Activated naive CD4-positive, alpha-beta T cell treated with anti-CD3 and anti-CD28 coated beads for 36 hours (primary cell): Measurements from ENCODE around the gene OTOL1. TPM values are rescaled to one million over a fixed set of nuclear protein-coding genes. Genes with fewer than 3 reads are reported as not detected.

Experiments
- CTCF ChIA-PET: fragments of 350-600 bp; sonication (Branson Sonifier 250); formaldehyde crosslinking; loops from one replicate; lab custom pipeline; 2021; ENCODE audit warnings: antibody characterized with exemption; lab: Charles Lee
- DNase-seq: peaks from one replicate; pipeline ENCODE4 v3.0.0-alpha.2; 2020
- H3K27ac Mint-ChIP-seq: one replicate; pipeline ENCODE4 v1.8.0; 2021; ENCODE audit warnings: mild to moderate bottlenecking, mixed read lengths
- H3K27me3 Mint-ChIP-seq: one replicate; pipeline ENCODE4 v1.8.0; 2021; ENCODE audit warnings: low read depth, mixed read lengths
- H3K36me3 Mint-ChIP-seq: one replicate; pipeline ENCODE4 v1.8.0; 2021; ENCODE audit warnings: low read depth, mixed read lengths
- H3K4me1 Mint-ChIP-seq: one replicate; pipeline ENCODE4 v1.8.0; 2021; ENCODE audit warnings: low read depth, mixed read lengths
- H3K4me3 Mint-ChIP-seq: one replicate; pipeline ENCODE4 v1.8.0; 2021; ENCODE audit warnings: mild to moderate bottlenecking, moderate library complexity, mixed read lengths
- H3K9me3 Mint-ChIP-seq: one replicate; pipeline ENCODE4 v1.8.0; 2021; ENCODE audit warnings: mixed read lengths
- intact Hi-C: fragments of 100-400 bp; cut with micrococcal nuclease; formaldehyde crosslinking; loops from one replicate; pipeline ENCODE4 v1.15.1; 2023
- total RNA-seq, 2 experiments: library from RNA; stranded (reverse); gene quantifications; one replicate each; pipeline ENCODE4 v1.2.3, GENCODE V29; 2021

The OTOL1 gene
- total RNA-seq, 2 experiments from 2014 or later, result not detected

- no peaks in the 10 kb centered on the region for H3K36me3 Mint-ChIP-seq
- DNase-seq, result no peak
- intact Hi-C loops, result no loop called here
- peaks cover 4% of the 10 kb centered on the region for H3K27me3 Mint-ChIP-seq
- H3K9me3 Mint-ChIP-seq, result no peaks in the 10 kb centered on the region
- CTCF ChIA-PET, result no interaction called here
- H3K27ac Mint-ChIP-seq, result no peak overlapping the region
- H3K4me1 Mint-ChIP-seq, result no peaks in the 10 kb centered on the region
- H3K4me3 Mint-ChIP-seq, result no peak overlapping the region
Measured at GRCh38 chr3:161549261-161549660, 52.7 kb downstream of the OTOL1 start.

GRCh38 chr3:161550491-161551195, 54.0 kb downstream of the OTOL1 start:
- Mint-ChIP-seq H3K36me3 (no peaks in the 10 kb centered on the region), H3K27ac (no peak overlapping the region), H3K9me3 (no peaks in the 10 kb centered on the region), H3K4me3 (no peak overlapping the region), H3K27me3 (peaks cover 6% of the 10 kb centered on the region), H3K4me1 (no peaks in the 10 kb centered on the region)
- intact Hi-C loops, result no loop called here
- no peak for DNase-seq
- CTCF ChIA-PET, result no interaction called here

GRCh38 chr3:161551697-161552096, 55.1 kb downstream of the OTOL1 start:
- Mint-ChIP-seq H3K4me3 (no peak overlapping the region), H3K4me1 (no peaks in the 10 kb centered on the region), H3K9me3 (no peaks in the 10 kb centered on the region), H3K36me3 (no peaks in the 10 kb centered on the region), H3K27me3 (peaks cover 9% of the 10 kb centered on the region), H3K27ac (no peak overlapping the region)
- no peak for DNase-seq
- intact Hi-C loops, result no loop called here
- CTCF ChIA-PET, result no interaction called here

- DNase-seq, result no peak
- CTCF ChIA-PET, result interaction anchor here (0.9 kb wide), 1 partner anchor 18 kb away, joined by 3 read pairs; no protein-coding TSS in a partner anchor
- peaks cover 9% of the 10 kb centered on the region for H3K27me3 Mint-ChIP-seq
- H3K36me3 Mint-ChIP-seq, result no peaks in the 10 kb centered on the region
- H3K4me1 Mint-ChIP-seq, result no peaks in the 10 kb centered on the region
- no peak overlapping the region for H3K4me3 Mint-ChIP-seq
- intact Hi-C loops, result no loop called here
- no peaks in the 10 kb centered on the region for H3K9me3 Mint-ChIP-seq
- no peak overlapping the region for H3K27ac Mint-ChIP-seq
Measured at GRCh38 chr3:161552984-161553560, 56.5 kb downstream of the OTOL1 start.

Other genes with a start within 250 kb of the OTOL1 start
- not detected for gene SPTSSB, start 125.3 kb upstream of the OTOL1 start, total RNA-seq